ENCODE data around the gene NRTN.

GRCh38 chr19:5864013-5864720 lies 59.3 kb downstream of the NRTN start:
- TF ChIP-seq, protein P1, sequence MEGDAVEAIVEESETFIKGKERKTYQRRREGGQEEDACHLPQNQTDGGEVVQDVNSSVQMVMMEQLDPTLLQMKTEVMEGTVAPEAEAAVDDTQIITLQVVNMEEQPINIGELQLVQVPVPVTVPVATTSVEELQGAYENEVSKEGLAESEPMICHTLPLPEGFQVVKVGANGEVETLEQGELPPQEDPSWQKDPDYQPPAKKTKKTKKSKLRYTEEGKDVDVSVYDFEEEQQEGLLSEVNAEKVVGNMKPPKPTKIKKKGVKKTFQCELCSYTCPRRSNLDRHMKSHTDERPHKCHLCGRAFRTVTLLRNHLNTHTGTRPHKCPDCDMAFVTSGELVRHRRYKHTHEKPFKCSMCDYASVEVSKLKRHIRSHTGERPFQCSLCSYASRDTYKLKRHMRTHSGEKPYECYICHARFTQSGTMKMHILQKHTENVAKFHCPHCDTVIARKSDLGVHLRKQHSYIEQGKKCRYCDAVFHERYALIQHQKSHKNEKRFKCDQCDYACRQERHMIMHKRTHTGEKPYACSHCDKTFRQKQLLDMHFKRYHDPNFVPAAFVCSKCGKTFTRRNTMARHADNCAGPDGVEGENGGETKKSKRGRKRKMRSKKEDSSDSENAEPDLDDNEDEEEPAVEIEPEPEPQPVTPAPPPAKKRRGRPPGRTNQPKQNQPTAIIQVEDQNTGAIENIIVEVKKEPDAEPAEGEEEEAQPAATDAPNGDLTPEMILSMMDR (conservative IDR thresholded peaks at IDR 0.05; ENCODE audit: low read length), result no peak
- no peak for TF ChIP-seq EZH2phosphoT487 (IDR thresholded peaks at IDR 0.05; ENCODE audit: borderline replicate concordance, low read depth, low read length)
